Heart left ventricle (tissue), 16 donors: Measurements from ENCODE around the gene FRMD6. TPM values are rescaled to one million over a fixed set of nuclear protein-coding genes. Genes with fewer than 3 reads are reported as not detected.

Experiments used
- ATAC-seq, 4 donors: fragments of 200-7000 bp; cut with Tn5 transposase; one replicate each; pipeline ENCODE4 v1.9.1; 2020 to 2022; ENCODE audit warnings: moderate library complexity in 4 of 4, mild to moderate bottlenecking in 3 of 4, moderate number of reproducible peaks in 1 of 4
- DNase-seq, 5 donors: peaks; one replicate each; pipeline ENCODE4 v3.0.0-alpha.2; 2020
- H3K27ac ChIP-seq, 12 donors: fragments of 200-600 bp; sonication (generic) in 4 of 12; one replicate each; pipeline versions ENCODE4 v1.5.0 to v1.8.0; 2016 to 2022; ENCODE audit warnings: mild to moderate bottlenecking in 2 of 12
- H3K27me3 ChIP-seq, 9 donors: fragments of 200-600 bp; sonication (generic) in 2 of 9; one replicate each; pipeline versions ENCODE4 v1.5.1 to v1.8.0; 2016 to 2022; ENCODE audit warnings: mild to moderate bottlenecking in 3 of 9
- H3K36me3 ChIP-seq, 9 donors: fragments of 200-600 bp; sonication (generic) in 2 of 9; one replicate each; pipeline versions ENCODE4 v1.5.0 to v1.8.0; 2018 to 2022; ENCODE audit warnings: mild to moderate bottlenecking in 2 of 9
- H3K4me1 ChIP-seq, 12 donors: fragments of 200-600 bp; sonication (generic) in 4 of 12; one replicate each; pipeline versions ENCODE4 v1.5.0 to v1.8.0; 2016 to 2022; ENCODE audit warnings: mild to moderate bottlenecking in 3 of 12
- H3K4me3 ChIP-seq, 12 donors: fragments of 200-600 bp; sonication (generic) in 4 of 12; one replicate each; pipeline versions ENCODE4 v1.5.0 to v1.8.0; 2017 to 2022; ENCODE audit warnings: mild to moderate bottlenecking in 9 of 12, moderate library complexity in 4 of 12
- H3K9me3 ChIP-seq, 12 donors: fragments of 200-600 bp; sonication (generic) in 4 of 12; one replicate each; pipeline versions ENCODE4 v1.5.0 to v1.8.0; 2016 to 2022; ENCODE audit warnings: mild to moderate bottlenecking in 1 of 12
- CTCF ChIP-seq, 12 donors: fragments of 200-600 bp; sonication (generic) in 4 of 12; IDR thresholded peaks; one replicate each; pipeline versions ENCODE4 v1.5.0 to v1.8.0; 2018 to 2022; ENCODE audit warnings: antibody characterized with exemption in 12 of 12, mild to moderate bottlenecking in 5 of 12
- POLR2A ChIP-seq, 2 donors: fragments of 450-650 bp; IDR thresholded peaks; one replicate each; pipeline ENCODE4 v1.6.1; 2017; ENCODE audit warnings: antibody characterized with exemption in 2 of 2, mild to moderate bottlenecking in 2 of 2, moderate library complexity in 2 of 2
- WGBS, 4 donors: extraction: QIAGEN DNeasy Blood & Tissue Kit in 2 of 4; methylation state at CpG; one replicate each; pipeline versions ENCODE4 v1.1.5 to v1.1.7; 2013 to 2018; 5-methylcytosine and 5-hydroxymethylcytosine counted together
- intact Hi-C, 10 donors: fragments of 100-400 bp; cut with DNase I; formaldehyde crosslinking; loops; one replicate each; pipeline versions ENCODE4 v1.11.1 to v1.14.2; 2022
- polyA plus RNA-seq, 2 donors: library from polyadenylated mRNA; stranded (reverse); fragments of 200-250 nt; gene quantifications; one replicate each; pipeline ENCODE4 v1.2.3, GENCODE V29; 2013
- total RNA-seq, 9 donors: library from RNA; depleted of rRNA in 2 of 9; stranded (reverse); fragments of >200 nt in 2 of 9; fragmentation: NEBNext Ultra II Directional in 3 of 9; extraction: Animal tissue kit (Norgen Biotek cat#: 25700) in 3 of 9; gene quantifications; one replicate each; pipeline versions ENCODE4 v1.1.0 to v1.2.4, GENCODE V29; 2016 to 2023
- donor health status: ischemic (EF 13 %, LVEDD 7.1; RV severe dilation, severe dysfunction).
- donor health status: healthy with polysubstance abuse.
- donor health status: DM: no; HTN: yes; CAD: no.
- donor health status: DM: no; HTN: no; CAD: no.
- donor health status: ischemic (EF 25% LVEDD 6.9; RV normal size, moderate dysfunction).
- donor health status: ischemic (EF 25% LVEDD 5.7; RV mildly dilated, moderate dysfunction).
- donor health status: healthy.
- donor health status: DM: yes; HTN: yes; CAD: no.
- donor health status: ischemic (EF 35%, LVEDD 5.7; RV mildly dilated, moderate dysfunction).
- donor health status: nonischemic (EF 11% LVEDD 7.7; RV severe dilation, severe dysfunction).
- donor health status: DM: yes; HTN: yes; CAD: no.
- donor health status: PGD.
- donor health status: ischemic (EF 29% LVEDD 5.4; RV normal size, mild dysfunction).
- donor health status: nonischemic (EF 23%, LVEDD 6.1; RV moderate dilation, normal function).

Gene FRMD6
- total and polyA plus RNA-seq, 11 donors: 1.9 to 23.2 (median 8.9) TPM

GRCh38 chr14:51730684-51731083, 79.0 kb downstream of the FRMD6 start:
- ATAC-seq: no peak

GRCh38 chr14:51732494-51733112, 80.9 kb downstream of the FRMD6 start:
- no peaks in the 10 kb centered on the region for H3K4me1 ChIP-seq
- H3K9me3 ChIP-seq: no peaks in the 10 kb centered on the region
- no peak overlapping the region for H3K27ac ChIP-seq
- H3K36me3 ChIP-seq: peaks cover 0 to 33% (median 13%) of the 10 kb centered on the region in 9 donors
- no peaks in the 10 kb centered on the region for H3K27me3 ChIP-seq
- intact Hi-C loops: no loop called here
- no peak for DNase-seq
- H3K4me3 ChIP-seq: no peak overlapping the region
- no peak for ATAC-seq
- TF ChIP-seq CTCF (IDR thresholded peaks at IDR 0.05): no peak
- no peak for TF ChIP-seq POLR2A (IDR thresholded peaks at IDR 0.05)
- WGBS, 4 donors: 74 to 90% (median 88%) methylated on average over 3 to 4 of the region's 4 CpGs

More at GRCh38 chr14:51730684-51731083, 79.0 kb downstream of the FRMD6 start:
- Histone ChIP-seq H3K9me3 (no peaks in the 10 kb centered on the region), H3K27me3 (no peaks in the 10 kb centered on the region), H3K4me1 (no peaks in the 10 kb centered on the region), H3K4me3 (no peak overlapping the region), H3K36me3 (peaks cover 0 to 52% (median 19%) of the 10 kb centered on the region in 9 donors), H3K27ac (no peak overlapping the region)
- no peak for DNase-seq
- TF ChIP-seq POLR2A (IDR thresholded peaks at IDR 0.05): no peak
- TF ChIP-seq CTCF (IDR thresholded peaks at IDR 0.05): no peak
- intact Hi-C loops: no loop called here
- WGBS, 4 donors: 94 to 98% (median 95%) methylated on average over 2 of the region's 2 CpGs

- DNase-seq (no peak), ATAC-seq (no peak)
- Histone ChIP-seq H3K4me1 (peaks cover 0 to 4% (median 0%) of the 10 kb centered on the region in 12 donors), H3K9me3 (no peaks in the 10 kb centered on the region), H3K36me3 (peaks cover 0 to 27% (median 8%) of the 10 kb centered on the region in 9 donors), H3K4me3 (no peak overlapping the region), H3K27ac (no peak overlapping the region), H3K27me3 (no peaks in the 10 kb centered on the region)
- intact Hi-C loops: no loop called here
- 52 to 81% (median 77%) methylated on average over 1 of the region's 1 CpG for WGBS, 4 donors
- no peak for TF ChIP-seq CTCF (IDR thresholded peaks at IDR 0.05)
- TF ChIP-seq POLR2A (IDR thresholded peaks at IDR 0.05): no peak
Measured at GRCh38 chr14:51733147-51733546, 81.4 kb downstream of the FRMD6 start.

GRCh38 chr14:51735851-51736250, 84.1 kb downstream of the FRMD6 start:
- 88 to 92% (median 89%) methylated on average over 4 of the region's 4 CpGs for WGBS, 4 donors
- no peak overlapping the region for H3K4me3 ChIP-seq
- TF ChIP-seq CTCF (IDR thresholded peaks at IDR 0.05) (no peak), POLR2A (IDR thresholded peaks at IDR 0.05) (no peak)
- ATAC-seq (no peak), DNase-seq (no peak)
- H3K27me3 ChIP-seq: no peaks in the 10 kb centered on the region
- no peak overlapping the region for H3K27ac ChIP-seq
- no peaks in the 10 kb centered on the region for H3K9me3 ChIP-seq
- H3K36me3 ChIP-seq: peaks cover 0 to 2% (median 0%) of the 10 kb centered on the region in 9 donors
- intact Hi-C loops: no loop called here
- peaks cover 0 to 9% (median 0%) of the 10 kb centered on the region in 12 donors for H3K4me1 ChIP-seq
